K562 (cell line): ENCODE measurements around the gene PCF11. TPM values are rescaled to one million over a fixed set of nuclear protein-coding genes. Genes with fewer than 3 reads are reported as not detected.

Experiments
- CBX5 ChIP-seq: IDR thresholded peaks from 2 replicates; pipeline ENCODE4 v1.6.1; 2014; ENCODE audit warnings: low read depth, borderline replicate concordance
- DMBX1 ChIP-seq: fragments of 250-450 bp; sonication (Bioruptor Pico); IDR thresholded peaks from 2 replicates; pipeline ENCODE4 v1.8.0; 2022; ENCODE audit warnings: inconsistent platforms, mild to moderate bottlenecking, moderate library complexity, borderline replicate concordance
- FOXA3 ChIP-seq, 2 experiments: fragments of 450-650 bp in 1 of 2; sonication (generic) in 1 of 2; formaldehyde crosslinking; IDR thresholded peaks in 1 of 2; conservative IDR thresholded peaks in 1 of 2; 2 replicates each; pipeline versions ENCODE4 v1.4.0 to v1.8.0; 2020 to 2022; ENCODE audit warnings: mild to moderate bottlenecking in 2 of 2, missing genetic modification reagents in 1 of 2
- HEY1 ChIP-seq: fragments of 250-450 bp; sonication (Bioruptor Pico); IDR thresholded peaks from 2 replicates; pipeline ENCODE4 v1.5.0; 2020; ENCODE audit warnings: mild to moderate bottlenecking, moderate library complexity, borderline replicate concordance
- NFYB ChIP-seq: IDR thresholded peaks from 2 replicates; pipeline ENCODE4 v1.6.1; 2011; ENCODE audit warnings: mild to moderate bottlenecking, moderate library complexity; ENCODE audit not compliant: insufficient read length; ENCODE audit errors: extremely low read depth
- NR1H2 ChIP-seq: sonication (generic); formaldehyde crosslinking; IDR thresholded peaks from 2 replicates; pipeline ENCODE4 v1.4.0; 2020; ENCODE audit warnings: mild to moderate bottlenecking, missing genetic modification reagents
- RBFOX2 ChIP-seq: fragments of 200-400 bp; formaldehyde crosslinking; IDR thresholded peaks from 2 replicates; pipeline ENCODE4 v1.6.1; 2017; ENCODE audit warnings: low read depth, mild to moderate bottlenecking, low read length, moderate library complexity
- ZNF165 ChIP-seq: fragments of 250-450 bp; sonication (Bioruptor Pico); IDR thresholded peaks from 2 replicates; pipeline ENCODE4 v1.4.0; 2020; ENCODE audit warnings: borderline replicate concordance
- ZNF23 ChIP-seq: fragments of 250-450 bp; sonication (Bioruptor Pico); IDR thresholded peaks from 2 replicates; pipeline ENCODE4 v1.4.0; 2020; ENCODE audit warnings: mild to moderate bottlenecking
- ZNF780A ChIP-seq: fragments of 250-450 bp; sonication (Bioruptor Pico); IDR thresholded peaks from 2 replicates; pipeline ENCODE4 v1.5.0; 2021; ENCODE audit warnings: mild to moderate bottlenecking
- polyA plus RNA-seq, 8 experiments: library from polyadenylated mRNA; depleted of rRNA in 4 of 8; stranded (reverse) in 5 of 8; unstranded in 3 of 8; fragments of >200 nt; fragmentation: Nextera tagmentation in 2 of 8; fragmentation: Illumina TruSeq in 1 of 8; extraction: Ambion mirVana in 2 of 8; extraction: Trizol in 1 of 8; gene quantifications; 2 replicates each; pipeline versions ENCODE4 v1.2.1 to v1.2.3, GENCODE V29; 2011 to 2014; ENCODE audit warnings: inconsistent platforms in 1 of 8, missing spikeins in 1 of 8
- total RNA-seq, 7 experiments: library from RNA; depleted of rRNA in 6 of 7; stranded (reverse); fragments of >200 nt in 6 of 7; fragmentation: Illumina TruSeq in 2 of 7; extraction: Trizol in 2 of 7; gene quantifications; 2 replicates each; pipeline versions ENCODE4 v1.2.1 to v1.2.3, GENCODE V29; 2011 to 2021; ENCODE audit warnings: low replicate concordance in 1 of 7
- TF ChIP-seq, protein P1 (sequence below), 2 experiments: IDR thresholded peaks; 2 replicates each; pipeline ENCODE4 v1.6.1; 2011; ENCODE audit warnings: borderline replicate concordance in 1 of 2, control low read depth in 1 of 2, low read depth in 1 of 2, low read length in 1 of 2, mild to moderate bottlenecking in 1 of 2, mixed read lengths in 1 of 2, moderate library complexity in 1 of 2; ENCODE audit not compliant: insufficient read depth in 1 of 2, insufficient read length in 1 of 2, poor library complexity in 1 of 2, severe bottlenecking in 1 of 2; ENCODE audit errors: extremely low read depth in 1 of 2
- TF ChIP-seq, protein P2 (sequence below): sonication (generic); formaldehyde crosslinking; IDR thresholded peaks from 2 replicates; pipeline ENCODE4 v1.9.0; 2022; ENCODE audit warnings: mild to moderate bottlenecking, missing genetic modification reagents
- TF ChIP-seq, protein P3 (sequence below), 2 experiments: fragments of 450-650 bp; IDR thresholded peaks; 2 replicates each; pipeline ENCODE4 v1.6.1; 2016
- TF ChIP-seq, protein P4 (sequence below): conservative IDR thresholded peaks from 2 replicates; pipeline ENCODE4 v1.6.1; 2011; ENCODE audit warnings: low read depth, mild to moderate bottlenecking, low read length; ENCODE audit not compliant: control insufficient read depth

The PCF11 gene
- total and polyA plus RNA-seq, 9 of the 15 experiments (the other 6 are each of a cell fraction or from before 2014, with no cell fraction given): 9.3 to 91.6 (median 54.4) TPM

DNA sequence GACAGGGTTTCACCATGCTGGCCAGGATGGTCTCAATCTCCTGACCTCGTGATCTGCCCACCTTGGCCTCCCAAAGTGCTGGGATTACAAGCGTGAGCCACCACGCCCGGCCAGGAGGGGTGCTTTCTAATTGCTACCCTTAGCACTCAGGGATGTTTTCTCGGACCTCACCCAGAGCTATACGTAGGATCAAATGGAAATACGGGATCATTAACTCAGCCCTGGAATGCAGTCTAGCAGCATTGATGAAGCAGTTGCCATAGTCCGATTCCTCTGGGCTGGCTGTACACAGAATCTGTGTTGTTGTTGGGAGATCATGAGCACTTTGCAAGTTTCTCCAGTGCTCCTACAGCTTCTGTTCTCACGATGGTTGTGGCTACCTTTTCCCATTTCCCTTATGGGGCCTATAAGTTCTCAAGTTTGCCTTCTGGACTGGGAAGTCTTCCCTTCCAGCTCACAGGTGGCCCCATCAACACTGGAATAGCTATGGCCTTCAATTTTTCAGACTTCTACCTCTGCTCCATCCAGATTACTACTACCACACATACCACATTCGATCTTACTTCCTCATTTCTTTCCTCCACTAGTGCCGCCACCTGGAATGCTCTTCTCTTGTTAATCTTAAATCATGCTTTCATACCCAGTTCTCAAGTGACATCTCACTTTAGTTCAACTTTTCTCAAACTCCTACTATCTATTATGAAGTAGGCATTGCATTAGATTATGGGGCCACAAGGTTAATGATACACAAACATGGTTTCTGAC, 16.1 kb upstream of the PCF11 start (continued):
- TF ChIP-seq, protein P1, sequence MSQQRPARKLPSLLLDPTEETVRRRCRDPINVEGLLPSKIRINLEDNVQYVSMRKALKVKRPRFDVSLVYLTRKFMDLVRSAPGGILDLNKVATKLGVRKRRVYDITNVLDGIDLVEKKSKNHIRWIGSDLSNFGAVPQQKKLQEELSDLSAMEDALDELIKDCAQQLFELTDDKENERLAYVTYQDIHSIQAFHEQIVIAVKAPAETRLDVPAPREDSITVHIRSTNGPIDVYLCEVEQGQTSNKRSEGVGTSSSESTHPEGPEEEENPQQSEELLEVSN (IDR thresholded peaks at IDR 0.05; ENCODE audit: borderline replicate concordance in 1 of 2, extremely low read depth in 1 of 2, insufficient read depth in 1 of 2, insufficient read length in 1 of 2, low read depth in 1 of 2, low read length in 1 of 2, poor library complexity in 1 of 2, severe bottlenecking in 1 of 2): no peak
- TF ChIP-seq ZNF23 (CRISPR knock-in tag) (no peak), RBFOX2 (no peak), FOXA3 (CRISPR knock-in tag; conservative IDR thresholded peaks at IDR 0.05 in 1 of 2, IDR thresholded peaks at IDR 0.05 in 1 of 2) (no peak), DMBX1 (no peak), NR1H2 (CRISPR knock-in tag) (no peak), HEY1 (no peak), ZNF780A (CRISPR knock-in tag) (no peak), CBX5 (no peak), NFYB (no peak), ZNF165 (CRISPR knock-in tag) (no peak)
- TF ChIP-seq, protein P2, sequence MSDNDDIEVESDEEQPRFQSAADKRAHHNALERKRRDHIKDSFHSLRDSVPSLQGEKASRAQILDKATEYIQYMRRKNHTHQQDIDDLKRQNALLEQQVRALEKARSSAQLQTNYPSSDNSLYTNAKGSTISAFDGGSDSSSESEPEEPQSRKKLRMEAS (CRISPR knock-in tag): no peak
- TF ChIP-seq, protein P3, sequence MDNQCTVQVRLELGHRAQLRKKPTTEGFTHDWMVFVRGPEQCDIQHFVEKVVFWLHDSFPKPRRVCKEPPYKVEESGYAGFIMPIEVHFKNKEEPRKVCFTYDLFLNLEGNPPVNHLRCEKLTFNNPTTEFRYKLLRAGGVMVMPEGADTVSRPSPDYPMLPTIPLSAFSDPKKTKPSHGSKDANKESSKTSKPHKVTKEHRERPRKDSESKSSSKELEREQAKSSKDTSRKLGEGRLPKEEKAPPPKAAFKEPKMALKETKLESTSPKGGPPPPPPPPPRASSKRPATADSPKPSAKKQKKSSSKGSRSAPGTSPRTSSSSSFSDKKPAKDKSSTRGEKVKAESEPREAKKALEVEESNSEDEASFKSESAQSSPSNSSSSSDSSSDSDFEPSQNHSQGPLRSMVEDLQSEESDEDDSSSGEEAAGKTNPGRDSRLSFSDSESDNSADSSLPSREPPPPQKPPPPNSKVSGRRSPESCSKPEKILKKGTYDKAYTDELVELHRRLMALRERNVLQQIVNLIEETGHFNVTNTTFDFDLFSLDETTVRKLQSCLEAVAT (IDR thresholded peaks at IDR 0.05): peak in 1 of 2 experiments; percentile 52; a peak in 1 of 4 replicates
- TF ChIP-seq, protein P4, sequence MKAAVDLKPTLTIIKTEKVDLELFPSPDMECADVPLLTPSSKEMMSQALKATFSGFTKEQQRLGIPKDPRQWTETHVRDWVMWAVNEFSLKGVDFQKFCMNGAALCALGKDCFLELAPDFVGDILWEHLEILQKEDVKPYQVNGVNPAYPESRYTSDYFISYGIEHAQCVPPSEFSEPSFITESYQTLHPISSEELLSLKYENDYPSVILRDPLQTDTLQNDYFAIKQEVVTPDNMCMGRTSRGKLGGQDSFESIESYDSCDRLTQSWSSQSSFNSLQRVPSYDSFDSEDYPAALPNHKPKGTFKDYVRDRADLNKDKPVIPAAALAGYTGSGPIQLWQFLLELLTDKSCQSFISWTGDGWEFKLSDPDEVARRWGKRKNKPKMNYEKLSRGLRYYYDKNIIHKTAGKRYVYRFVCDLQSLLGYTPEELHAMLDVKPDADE: no peak
- TF ChIP-seq, all 486 proteins: peak for 17
